Activated T-cell treated with anti-CD3 and anti-CD28 coated beads, Interleukin-2, amount 50 U/mL, for 24 hours (primary cell): ENCODE data around the gene FOXL2.
A peak's percentile ranks its signal among the peaks of the same experiment; 100 is the strongest.

Experiments used
- DNase-seq: peaks from one replicate; pipeline ENCODE4 v3.0.0-alpha.2; 2020
- H3K27ac Mint-ChIP-seq: 2 replicates; pipeline ENCODE4 v1.8.0; 2020; ENCODE audit warnings: mild to moderate bottlenecking, mixed read lengths
- H3K27me3 Mint-ChIP-seq: 2 replicates; pipeline ENCODE4 v1.8.0; 2020; ENCODE audit warnings: mixed read lengths
- H3K36me3 Mint-ChIP-seq: 2 replicates; pipeline ENCODE4 v1.8.0; 2020; ENCODE audit warnings: low read depth, mixed read lengths
- H3K4me1 Mint-ChIP-seq: 2 replicates; pipeline ENCODE4 v1.8.0; 2020; ENCODE audit warnings: low read depth, mixed read lengths
- H3K4me3 Mint-ChIP-seq: 2 replicates; pipeline ENCODE4 v1.8.0; 2020; ENCODE audit warnings: mild to moderate bottlenecking, moderate library complexity, mixed read lengths
- H3K9me3 Mint-ChIP-seq: 2 replicates; pipeline ENCODE4 v1.8.0; 2020; ENCODE audit warnings: mixed read lengths

FOXL2 gene

GRCh38 chr3:138940446-138940845, 6.5 kb downstream of the FOXL2 start:
- Mint-ChIP-seq H3K4me1 (peaks cover 61% of the 10 kb centered on the region), H3K36me3 (no peaks in the 10 kb centered on the region), H3K27me3 (peaks cover 99% of the 10 kb centered on the region), H3K27ac (no peak overlapping the region), H3K4me3 (no peak overlapping the region), H3K9me3 (no peaks in the 10 kb centered on the region)
- DNase-seq: no peak

- H3K36me3 Mint-ChIP-seq: no peaks in the 10 kb centered on the region
- H3K4me1 Mint-ChIP-seq: peaks cover 54% of the 10 kb centered on the region
- H3K27ac Mint-ChIP-seq: no peak overlapping the region
- no peak overlapping the region for H3K4me3 Mint-ChIP-seq
- peak; percentile 39 for DNase-seq
- H3K9me3 Mint-ChIP-seq: no peaks in the 10 kb centered on the region
- H3K27me3 Mint-ChIP-seq: peaks cover 99% of the 10 kb centered on the region
Measured at GRCh38 chr3:138939561-138940241, 7.2 kb downstream of the FOXL2 start.

GRCh38 chr3:138938877-138939560, 7.9 kb downstream of the FOXL2 start:
- Mint-ChIP-seq H3K36me3 (no peaks in the 10 kb centered on the region), H3K9me3 (no peaks in the 10 kb centered on the region), H3K27ac (no peak overlapping the region), H3K4me3 (peak overlapping the region; percentile 48), H3K4me1 (peaks cover 48% of the 10 kb centered on the region), H3K27me3 (peaks cover 99% of the 10 kb centered on the region)
- DNase-seq: no peak

GRCh38 chr3:138938056-138938876, 8.7 kb downstream of the FOXL2 start:
- H3K36me3 Mint-ChIP-seq: no peaks in the 10 kb centered on the region

GRCh38 chr3:138937690-138938055, 9.3 kb downstream of the FOXL2 start:
- no peak overlapping the region for H3K4me3 Mint-ChIP-seq
- peaks cover 99% of the 10 kb centered on the region for H3K27me3 Mint-ChIP-seq
- H3K27ac Mint-ChIP-seq: no peak overlapping the region
- H3K9me3 Mint-ChIP-seq: no peaks in the 10 kb centered on the region
- H3K36me3 Mint-ChIP-seq: no peaks in the 10 kb centered on the region
- DNase-seq: no peak
- H3K4me1 Mint-ChIP-seq: peaks cover 40% of the 10 kb centered on the region

More at GRCh38 chr3:138938056-138938876, 8.7 kb downstream of the FOXL2 start:
- H3K27ac Mint-ChIP-seq: no peak overlapping the region
- H3K9me3 Mint-ChIP-seq: no peaks in the 10 kb centered on the region
- H3K27me3 Mint-ChIP-seq: peaks cover 99% of the 10 kb centered on the region
- DNase-seq: peak; percentile 60
- H3K4me3 Mint-ChIP-seq: peak overlapping the region; percentile 48
- peaks cover 40% of the 10 kb centered on the region for H3K4me1 Mint-ChIP-seq

GRCh38 chr3:138936741-138937689, 9.9 kb downstream of the FOXL2 start:
- Mint-ChIP-seq H3K4me3 (peak overlapping the region; percentile 73), H3K27me3 (peaks cover 96% of the 10 kb centered on the region), H3K4me1 (peaks cover 40% of the 10 kb centered on the region), H3K27ac (no peak overlapping the region), H3K36me3 (no peaks in the 10 kb centered on the region), H3K9me3 (no peaks in the 10 kb centered on the region)
- DNase-seq: peak; percentile 47

- Mint-ChIP-seq H3K9me3 (no peaks in the 10 kb centered on the region), H3K27ac (no peak overlapping the region), H3K4me1 (peaks cover 40% of the 10 kb centered on the region), H3K27me3 (peaks cover 88% of the 10 kb centered on the region), H3K36me3 (no peaks in the 10 kb centered on the region), H3K4me3 (peak overlapping the region; percentile 73)
- peak; percentile 89 for DNase-seq
Measured at GRCh38 chr3:138935863-138936740, 10.8 kb downstream of the FOXL2 start.

GRCh38 chr3:138935505-138935862, 11.5 kb downstream of the FOXL2 start:
- Mint-ChIP-seq H3K27ac (no peak overlapping the region), H3K9me3 (no peaks in the 10 kb centered on the region), H3K27me3 (peaks cover 86% of the 10 kb centered on the region), H3K4me3 (peak overlapping the region; percentile 73), H3K4me1 (peaks cover 40% of the 10 kb centered on the region), H3K36me3 (no peaks in the 10 kb centered on the region)
- no peak for DNase-seq

- Mint-ChIP-seq H3K9me3 (no peaks in the 10 kb centered on the region), H3K27me3 (peaks cover 73% of the 10 kb centered on the region), H3K36me3 (no peaks in the 10 kb centered on the region), H3K27ac (no peak overlapping the region), H3K4me1 (peaks cover 34% of the 10 kb centered on the region), H3K4me3 (no peak overlapping the region)
- DNase-seq: no peak
Measured at GRCh38 chr3:138933981-138934691, 12.8 kb downstream of the FOXL2 start.

- Mint-ChIP-seq H3K9me3 (no peaks in the 10 kb centered on the region), H3K4me1 (peaks cover 24% of the 10 kb centered on the region), H3K36me3 (no peaks in the 10 kb centered on the region), H3K27me3 (peaks cover 64% of the 10 kb centered on the region), H3K27ac (no peak overlapping the region), H3K4me3 (no peak overlapping the region)
- no peak for DNase-seq
Measured at GRCh38 chr3:138933068-138933668, 13.8 kb downstream of the FOXL2 start.

GRCh38 chr3:138928727-138929372, 18.1 kb downstream of the FOXL2 start:
- no peak overlapping the region for H3K27ac Mint-ChIP-seq
- no peak overlapping the region for H3K4me3 Mint-ChIP-seq
- H3K36me3 Mint-ChIP-seq: no peaks in the 10 kb centered on the region
- H3K4me1 Mint-ChIP-seq: no peaks in the 10 kb centered on the region
- DNase-seq: no peak
- H3K9me3 Mint-ChIP-seq: no peaks in the 10 kb centered on the region
- peaks cover 33% of the 10 kb centered on the region for H3K27me3 Mint-ChIP-seq

GRCh38 chr3:138923531-138923994, 23.4 kb downstream of the FOXL2 start:
- peak; percentile 86 for DNase-seq
- Mint-ChIP-seq H3K9me3 (no peaks in the 10 kb centered on the region), H3K27me3 (peaks cover 19% of the 10 kb centered on the region), H3K36me3 (no peaks in the 10 kb centered on the region), H3K27ac (no peak overlapping the region), H3K4me1 (no peaks in the 10 kb centered on the region), H3K4me3 (no peak overlapping the region)
